ENCODE measurements around the gene ARSH. TPM values are rescaled to one million over a fixed set of nuclear protein-coding genes. Genes with fewer than 3 reads are reported as not detected.
A peak's percentile ranks its signal among the peaks of the same experiment; 100 is the strongest.
"Not testable (repeated sequence)": the region's sequence is repeated elsewhere in the genome, so short reads cannot be mapped to it uniquely, and the experiment has no call there.

ARSH gene
- total RNA-seq, 6 experiments from 2014 or later = not detected

DNA sequence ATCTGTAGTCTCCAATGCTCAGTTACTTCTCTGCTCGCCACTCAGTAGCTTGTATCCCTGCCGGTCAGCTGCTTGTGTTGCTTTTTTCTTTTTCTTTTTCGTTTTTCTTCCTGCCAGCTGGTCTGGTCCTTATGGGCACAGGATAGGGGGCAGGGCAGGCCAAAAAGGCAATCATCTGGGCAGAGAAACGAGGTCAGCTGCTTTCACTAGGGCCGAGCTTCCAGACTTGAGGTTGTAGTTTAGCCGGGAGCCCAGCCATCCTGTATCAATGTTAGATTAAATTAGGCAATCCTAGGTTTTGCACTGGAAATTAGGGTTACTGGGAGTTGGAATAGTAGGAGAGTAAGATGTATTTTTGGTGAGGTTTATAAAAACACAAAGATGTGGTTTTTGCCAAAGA is 38.3 kb downstream of the ARSH start:
- H3K36me3 ChIP-seq = no peaks in the 10 kb centered on the region
- peaks cover 0 to 13% (median 0%) of the 10 kb centered on the region in 4 donors for H3K4me1 ChIP-seq
- WGBS (ENCODE audit: insufficient coverage, low coverage, low lambda C conversion rate, missing lambda C conversion rate) = 25% methylated on average over 4 of the region's 6 CpGs
- no peaks in the 10 kb centered on the region for H3K9me3 ChIP-seq
- DNase-seq = peak in 2 of 3 donors; percentile 36 to 66
- intact Hi-C loops (cut with DNase I) = no loop called here
- no peak overlapping the region for H3K27ac ChIP-seq
- no peak overlapping the region for H3K4me3 ChIP-seq
- no peaks in the 10 kb centered on the region for H3K27me3 ChIP-seq
- TF ChIP-seq POLR2A (IDR thresholded peaks at IDR 0.05) (no peak), CTCF (IDR thresholded peaks at IDR 0.05) (no peak)
- ATAC-seq = peak; percentile 71 to 80 (median 80)

DNA sequence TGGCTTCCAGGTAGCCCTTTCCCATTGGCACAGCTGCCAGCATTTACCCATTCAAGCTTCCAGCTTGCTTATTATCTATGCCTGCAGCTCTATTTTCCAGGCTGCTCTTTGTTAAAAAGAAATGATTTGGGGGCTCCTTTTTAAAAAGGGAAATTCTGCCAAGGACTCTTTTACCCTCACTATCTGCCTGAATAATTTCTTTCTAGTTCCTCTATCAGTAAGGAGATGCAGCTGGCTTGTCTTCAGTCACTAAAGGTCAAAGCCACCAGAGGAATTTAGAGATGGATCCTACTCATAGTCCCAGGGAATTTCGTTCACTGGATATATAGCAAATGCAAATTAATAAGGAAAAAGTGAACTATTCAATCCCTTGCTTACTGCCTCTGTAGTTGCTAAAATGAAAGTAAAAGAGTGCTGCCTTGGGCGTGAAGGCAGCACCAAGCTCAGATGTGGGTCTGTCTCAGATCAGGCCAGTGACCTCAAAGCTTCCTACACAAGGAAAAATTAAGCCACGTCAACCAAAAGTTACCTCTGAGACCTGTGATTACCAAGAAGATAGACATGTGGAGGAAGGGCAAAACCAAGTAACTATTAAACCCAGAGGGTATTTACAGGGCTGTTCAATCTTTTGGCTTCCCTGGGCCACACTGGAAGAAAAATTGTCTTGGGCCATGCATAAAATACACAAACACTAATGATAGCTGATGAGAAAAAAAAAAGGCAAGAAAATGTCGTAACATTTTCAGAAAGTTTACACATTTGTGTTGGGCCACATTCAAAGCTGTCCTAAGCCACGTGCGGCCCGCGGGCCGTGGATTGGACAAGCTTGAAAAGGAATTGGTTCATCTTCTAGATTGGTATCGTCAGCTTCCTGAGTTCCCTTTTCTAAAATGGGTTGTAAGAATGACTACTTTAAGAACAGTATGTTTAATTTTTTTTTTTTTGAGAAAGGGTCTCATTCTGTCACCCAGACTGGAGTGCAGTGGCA is 40.2 kb downstream of the ARSH start:
- ATAC-seq = peak in 2 of 4 donors; percentile 47 to 49
- H3K4me3 ChIP-seq = no peak overlapping the region
- H3K27me3 ChIP-seq = no peaks in the 10 kb centered on the region
- no peaks in the 10 kb centered on the region for H3K36me3 ChIP-seq
- H3K9me3 ChIP-seq = no peaks in the 10 kb centered on the region
- DNase-seq = no peak
- intact Hi-C loops (cut with DNase I) = no loop called here
- H3K27ac ChIP-seq = no peak overlapping the region
- TF ChIP-seq POLR2A (IDR thresholded peaks at IDR 0.05) = no peak
- no peak for TF ChIP-seq CTCF (IDR thresholded peaks at IDR 0.05)
- H3K4me1 ChIP-seq = peaks cover 0 to 4% (median 0%) of the 10 kb centered on the region in 4 donors
- WGBS (ENCODE audit: insufficient coverage, low coverage, low lambda C conversion rate, missing lambda C conversion rate) = 57% methylated on average over 10 of the region's 10 CpGs

DNA sequence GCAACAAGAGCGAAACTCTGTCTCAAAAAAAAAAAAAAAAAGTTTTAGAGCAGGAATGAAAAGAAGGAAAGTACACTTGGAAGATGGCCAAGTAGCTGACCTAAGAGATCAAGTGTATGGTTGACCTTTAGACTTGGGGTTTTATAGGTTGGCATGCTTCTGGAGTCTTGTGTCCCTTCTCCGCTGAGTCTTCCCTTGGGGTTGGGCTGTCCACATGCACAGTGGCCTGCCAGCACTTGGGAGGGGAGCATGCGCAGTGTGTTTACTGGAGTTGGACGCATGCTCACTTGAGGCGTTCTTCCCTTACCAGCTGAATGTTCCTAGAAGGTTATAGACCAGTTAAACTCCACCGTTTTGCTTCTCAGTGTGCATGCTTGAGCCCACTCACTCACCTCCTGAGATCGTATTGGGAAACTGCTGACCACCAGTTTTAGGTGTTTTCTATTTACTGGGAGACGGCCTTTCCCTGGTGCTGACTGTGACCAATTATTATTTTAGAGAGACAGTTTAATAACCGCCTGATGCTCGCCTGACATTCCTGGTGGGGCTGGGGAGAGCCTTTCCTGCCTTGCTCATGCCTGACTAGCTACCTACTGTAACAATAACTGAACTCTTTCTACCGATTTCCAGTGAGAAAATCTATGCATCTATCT is 44.3 kb downstream of the ARSH start:
- H3K9me3 ChIP-seq; H3K36me3 ChIP-seq; H3K4me3 ChIP-seq; H3K27ac ChIP-seq; H3K4me1 ChIP-seq; DNase-seq; ATAC-seq; intact Hi-C loops (cut with DNase I); H3K27me3 ChIP-seq: not testable (repeated sequence)
- 74% methylated on average over 5 of the region's 11 CpGs for WGBS (ENCODE audit: insufficient coverage, low coverage, low lambda C conversion rate, missing lambda C conversion rate)

DNA sequence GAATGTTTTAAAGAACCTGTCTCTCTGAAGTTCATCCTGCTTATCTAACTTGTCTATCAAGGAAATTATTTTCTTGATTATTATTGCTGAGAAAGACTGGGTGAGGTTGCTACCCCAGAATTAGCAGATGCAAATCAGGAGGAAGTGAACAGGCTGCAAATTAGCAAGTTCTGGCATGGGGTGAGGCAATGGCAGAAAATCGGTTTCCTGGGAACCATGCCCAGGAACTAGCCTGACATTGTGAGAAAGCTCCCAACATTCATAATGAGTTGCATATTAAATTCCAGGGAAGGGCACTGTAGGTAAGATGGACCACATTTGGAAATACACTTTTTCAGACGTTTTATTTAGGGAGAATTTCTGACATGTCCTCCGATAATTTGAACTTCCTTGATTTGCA is 46.5 kb downstream of the ARSH start:
- H3K27ac ChIP-seq = no peak overlapping the region
- H3K4me1 ChIP-seq = no peaks in the 10 kb centered on the region
- no peaks in the 10 kb centered on the region for H3K36me3 ChIP-seq
- no peak for TF ChIP-seq POLR2A (IDR thresholded peaks at IDR 0.05)
- TF ChIP-seq CTCF (IDR thresholded peaks at IDR 0.05) = no peak
- intact Hi-C loops (cut with DNase I) = no loop called here
- ATAC-seq (peak in 1 of 4 donors; percentile 45), DNase-seq (no peak)
- no peak overlapping the region for H3K4me3 ChIP-seq
- no peaks in the 10 kb centered on the region for H3K27me3 ChIP-seq
- WGBS (ENCODE audit: insufficient coverage, low coverage, low lambda C conversion rate, missing lambda C conversion rate) = 46% methylated on average over 3 of the region's 3 CpGs
- no peaks in the 10 kb centered on the region for H3K9me3 ChIP-seq

- intact Hi-C loops (cut with DNase I) = no loop called here
- ATAC-seq = peak; percentile 86 to 96 (median 94)
- H3K27ac ChIP-seq = no peak overlapping the region
- TF ChIP-seq CTCF (IDR thresholded peaks at IDR 0.05) = no peak
- TF ChIP-seq POLR2A (IDR thresholded peaks at IDR 0.05) = no peak
- H3K27me3 ChIP-seq = no peaks in the 10 kb centered on the region
- H3K9me3 ChIP-seq = no peaks in the 10 kb centered on the region
- no peaks in the 10 kb centered on the region for H3K36me3 ChIP-seq
- DNase-seq = peak; percentile 44 to 60 (median 59)
- no peak overlapping the region for H3K4me3 ChIP-seq
- 13% methylated on average over 9 of the region's 9 CpGs for WGBS (ENCODE audit: insufficient coverage, low coverage, low lambda C conversion rate, missing lambda C conversion rate)
- no peaks in the 10 kb centered on the region for H3K4me1 ChIP-seq
Observed at GRCh38 chrX:3066555-3066954, 60.2 kb downstream of the ARSH start.
